H1 (cell line): ENCODE data around the gene TNRC6C. TPM values are rescaled to one million over a fixed set of nuclear protein-coding genes. Genes with fewer than 3 reads are reported as not detected.
"Not testable (repeated sequence)": the region's sequence is repeated elsewhere in the genome, so short reads cannot be mapped to it uniquely, and the experiment has no call there.

Experiments
- CTCF ChIA-PET: fragments of 300-600 bp; sonication (Branson Sonifier 250); formaldehyde crosslinking; loops from one replicate; lab custom pipeline; 2021; ENCODE audit not compliant: partially characterized antibody; lab: Charles Lee
- POLR2A ChIA-PET: fragments of 300-600 bp; sonication (Branson Sonifier 250); formaldehyde crosslinking; loops from one replicate; lab custom pipeline; 2021; ENCODE audit warnings: inconsistent platforms; ENCODE audit not compliant: partially characterized antibody; lab: Charles Lee
- DNase-seq, 2 experiments: peaks; one replicate each; pipeline versions ENCODE4 v3.0.0 to v3.0.0-alpha.2; 2010 to 2022; ENCODE audit warnings: low spot score in 2 of 2, low read depth in 1 of 2, mixed read lengths in 1 of 2
- FAIRE-seq: peaks from 2 replicates; lab custom pipeline; 2011; peaks lifted over from hg19 to GRCh38; lab: Jason Lieb, UNC
- H2AFZ ChIP-seq: 2 replicates; pipeline ENCODE4 v1.8.1; 2012; ENCODE audit warnings: low read length, inconsistent platforms
- H2AK5ac ChIP-seq: 2 replicates; pipeline ENCODE4 v1.6.1; 2013; ENCODE audit warnings: low read depth, low read length
- H2BK120ac ChIP-seq: replicated peaks from 2 replicates; pipeline ENCODE3; 2013; ENCODE audit warnings: low read depth, low read length, inconsistent platforms
- H2BK12ac ChIP-seq: 2 replicates; pipeline ENCODE4 v1.6.1; 2013; ENCODE audit warnings: low read depth, low read length
- H2BK15ac ChIP-seq: 2 replicates; pipeline ENCODE4 v1.6.1; 2013; ENCODE audit warnings: low read length
- H2BK20ac ChIP-seq: 2 replicates; pipeline ENCODE4 v1.6.1; 2013; ENCODE audit warnings: low read length
- H2BK5ac ChIP-seq: 2 replicates; pipeline ENCODE4 v1.6.1; 2013; ENCODE audit warnings: low read depth, low read length
- H3K14ac ChIP-seq: 2 replicates; pipeline ENCODE4 v1.6.1; 2013; ENCODE audit warnings: inconsistent platforms; ENCODE audit not compliant: insufficient read length
- H3K18ac ChIP-seq: 2 replicates; pipeline ENCODE4 v1.6.1; 2013; ENCODE audit warnings: low read length; ENCODE audit errors: extremely low read depth
- H3K23ac ChIP-seq: 2 replicates; pipeline ENCODE4 v1.6.1; 2013; ENCODE audit warnings: inconsistent platforms; ENCODE audit not compliant: insufficient read length
- H3K23me2 ChIP-seq: 2 replicates; pipeline ENCODE4 v1.6.1; 2013; ENCODE audit warnings: low read depth, low read length
- H3K27ac ChIP-seq: 2 replicates; pipeline ENCODE4 v1.6.1; 2011; ENCODE audit warnings: low read depth, low read length, inconsistent platforms
- H3K27me3 ChIP-seq, 4 experiments: replicated peaks in 1 of 4; 1 replicate in 1 of 4; 2 replicates in 3 of 4; pipeline versions ENCODE4 v1.6.1 to v1.8.1; 2011 to 2013; ENCODE audit warnings: low read length in 3 of 4, mild to moderate bottlenecking in 3 of 4, inconsistent platforms in 2 of 4, mixed read lengths in 2 of 4, moderate library complexity in 1 of 4; ENCODE audit not compliant: control insufficient read depth in 3 of 4, insufficient read depth in 3 of 4; ENCODE audit errors: extremely low read depth in 1 of 4
- H3K36me3 ChIP-seq, 4 experiments: 2 replicates each; pipeline versions ENCODE4 v1.6.1 to v1.8.1; 2011 to 2013; ENCODE audit warnings: mild to moderate bottlenecking in 4 of 4, low read length in 3 of 4, moderate library complexity in 2 of 4, control low read depth in 1 of 4, inconsistent platforms in 1 of 4; ENCODE audit not compliant: insufficient read depth in 4 of 4, control insufficient read depth in 2 of 4
- H3K4ac ChIP-seq: replicated peaks from 2 replicates; pipeline ENCODE3; 2013; ENCODE audit warnings: low read length, low read depth, mixed read lengths, inconsistent platforms; ENCODE audit not compliant: insufficient read length
- H3K4me1 ChIP-seq, 4 experiments: replicated peaks in 1 of 4; 1 replicate in 1 of 4; 2 replicates in 3 of 4; pipeline versions ENCODE4 v1.6.1 to v1.8.1; 2011 to 2013; ENCODE audit warnings: low read length in 3 of 4, inconsistent platforms in 2 of 4, mixed read lengths in 1 of 4; ENCODE audit not compliant: insufficient read depth in 4 of 4, control insufficient read depth in 3 of 4
- H3K4me2 ChIP-seq, 2 experiments: 2 replicates each; pipeline versions ENCODE4 v1.6.1 to v1.8.1; 2011 to 2013; ENCODE audit warnings: low read depth in 2 of 2, low read length in 2 of 2, control low read depth in 1 of 2, inconsistent platforms in 1 of 2, mild to moderate bottlenecking in 1 of 2; ENCODE audit not compliant: insufficient read depth in 1 of 2
- H3K4me3 ChIP-seq, 4 experiments: fragments of 200-600, 300-600 bp in 1 of 4; sonication (generic), shearing (Covaris generic), sonication (Bioruptor Twin) in 1 of 4; 2 replicates each; pipeline versions ENCODE4 v1.5.1 to v1.8.1; 2011 to 2016; ENCODE audit warnings: low read length in 4 of 4, low read depth in 3 of 4, control low read depth in 2 of 4, inconsistent platforms in 2 of 4, mild to moderate bottlenecking in 2 of 4, mixed read lengths in 1 of 4, moderate library complexity in 1 of 4; ENCODE audit not compliant: insufficient read depth in 2 of 4; ENCODE audit errors: extremely low read depth in 1 of 4
- H3K56ac ChIP-seq: replicated peaks from 2 replicates; pipeline ENCODE3; 2013; ENCODE audit warnings: low read depth, mild to moderate bottlenecking, mixed read lengths, low read length, inconsistent platforms; ENCODE audit not compliant: insufficient read length
- H3K79me1 ChIP-seq: 2 replicates; pipeline ENCODE4 v1.6.1; 2013; ENCODE audit warnings: low read depth, low read length, control low read depth
- H3K79me2 ChIP-seq, 2 experiments: 2 replicates each; pipeline versions ENCODE4 v1.6.1 to v1.8.1; 2012 to 2013; ENCODE audit warnings: low read length in 2 of 2, mild to moderate bottlenecking in 2 of 2, inconsistent platforms in 1 of 2; ENCODE audit not compliant: insufficient read depth in 2 of 2, control insufficient read depth in 1 of 2
- H3K9ac ChIP-seq, 4 experiments: replicated peaks in 1 of 4; 1 replicate in 1 of 4; 2 replicates in 3 of 4; pipeline versions ENCODE4 v1.6.1 to v1.8.1; 2011 to 2013; ENCODE audit warnings: low read depth in 3 of 4, low read length in 3 of 4, control low read depth in 2 of 4, mild to moderate bottlenecking in 2 of 4, moderate library complexity in 2 of 4, inconsistent platforms in 1 of 4; ENCODE audit errors: extremely low read depth in 1 of 4
- H3K9me3 ChIP-seq, 2 experiments: 2 replicates each; pipeline versions ENCODE4 v1.6.1 to v1.8.1; 2012 to 2013; ENCODE audit warnings: mild to moderate bottlenecking in 2 of 2, moderate library complexity in 2 of 2, control low read depth in 1 of 2, inconsistent platforms in 1 of 2, low read depth in 1 of 2, low read length in 1 of 2, mixed read lengths in 1 of 2; ENCODE audit not compliant: insufficient read depth in 2 of 2
- H4K20me1 ChIP-seq, 2 experiments: replicated peaks in 1 of 2; 2 replicates each; pipeline versions ENCODE3 to v1.8.1; 2011 to 2013; ENCODE audit warnings: inconsistent platforms in 2 of 2, low read length in 2 of 2, mild to moderate bottlenecking in 1 of 2; ENCODE audit not compliant: insufficient read depth in 2 of 2, control insufficient read depth in 1 of 2
- H4K5ac ChIP-seq: 2 replicates; pipeline ENCODE4 v1.6.1; 2013; ENCODE audit warnings: low read length, low read depth, mixed read lengths, inconsistent platforms; ENCODE audit not compliant: insufficient read length
- H4K8ac ChIP-seq: 2 replicates; pipeline ENCODE4 v1.8.0; 2013; ENCODE audit warnings: mild to moderate bottlenecking, moderate library complexity, low read length, inconsistent platforms; ENCODE audit not compliant: insufficient read depth; ENCODE audit errors: extremely low read depth
- H4K91ac ChIP-seq: replicated peaks from 2 replicates; pipeline ENCODE3; 2013; ENCODE audit warnings: low read length, mixed read lengths, inconsistent platforms; ENCODE audit not compliant: insufficient read length
- WGBS, 2 experiments: shearing (Covaris generic) in 1 of 2; methylation state at CpG; one replicate each; pipeline versions ENCODE4 v1.1.6 to v1.1.7; 2013 to 2015; ENCODE audit warnings: low lambda C conversion rate in 2 of 2, mixed read lengths in 2 of 2, inconsistent platforms in 1 of 2, low coverage in 1 of 2, missing lambda C conversion rate in 1 of 2; ENCODE audit not compliant: insufficient replicate concordance in 2 of 2, insufficient coverage in 1 of 2, insufficient read length in 1 of 2; ENCODE audit errors: extremely low coverage in 1 of 2, missing lambda C conversion rate in 1 of 2; 5-methylcytosine and 5-hydroxymethylcytosine counted together
- polyA plus RNA-seq, 7 experiments: library from polyadenylated mRNA; depleted of rRNA in 3 of 7; stranded (reverse) in 5 of 7; unstranded in 2 of 7; fragments of >200 nt in 5 of 7; fragments of 200-250 nt in 2 of 7; gene quantifications; 1 replicate in 5 of 7; 2 replicates in 1 of 7; 4 replicates in 1 of 7; pipeline versions ENCODE4 v1.2.1 to v1.2.3, GENCODE V29; 2011 to 2013; ENCODE audit warnings: missing spikeins in 2 of 7, mixed read lengths in 2 of 7
- total RNA-seq: library from RNA; stranded (reverse); fragmentation: NEBNext Ultra II Directional; extraction: Animal tissue kit (Norgen Biotek cat#: 25700); gene quantifications from 2 replicates; pipeline ENCODE4 v1.2.1, GENCODE V29; 2021

TNRC6C gene
- total and polyA plus RNA-seq, 2 of the 8 experiments (the other 6 are each of a cell fraction or from before 2014, with no cell fraction given): 2.8 to 28.9 TPM

GRCh38 chr17:78115803-78116202 is 157.3 kb downstream of the TNRC6C start:
- H3K14ac ChIP-seq, H3K56ac ChIP-seq, H2AFZ ChIP-seq, FAIRE-seq, H3K27ac ChIP-seq, H4K20me1 ChIP-seq, H3K23me2 ChIP-seq, H3K4me2 ChIP-seq, H2BK20ac ChIP-seq, H2AK5ac ChIP-seq, H3K9ac ChIP-seq, H3K4me3 ChIP-seq, H3K4me1 ChIP-seq, H3K79me2 ChIP-seq, H3K27me3 ChIP-seq, H3K18ac ChIP-seq, H3K23ac ChIP-seq, H4K91ac ChIP-seq, H3K9me3 ChIP-seq, H2BK12ac ChIP-seq, H4K8ac ChIP-seq, H2BK5ac ChIP-seq, H3K4ac ChIP-seq, DNase-seq, H3K36me3 ChIP-seq, H2BK15ac ChIP-seq, H2BK120ac ChIP-seq, H4K5ac ChIP-seq, H3K79me1 ChIP-seq: not testable (repeated sequence)
- CTCF ChIA-PET: interaction anchor here (0.7 to 2.2 kb wide), 12 partner anchors 9 to 135 kb away, joined by 3 to 9 read pairs (median 5); no protein-coding TSS in a partner anchor
- POLR2A ChIA-PET: interaction anchor here (0.6 to 2.0 kb wide), 5 partner anchors 16 to 307 kb away, joined by 3 to 4 read pairs (median 4); no protein-coding TSS in a partner anchor
- WGBS, 2 experiments: 96% methylated on average over 14 of the region's 18 CpGs; no CpG with 5 or more reads in 1 of the 2 experiments
